Prostate gland (tissue), 2 donors: Measurements from ENCODE around the gene TBC1D5. TPM values are rescaled to one million over a fixed set of nuclear protein-coding genes. Genes with fewer than 3 reads are reported as not detected.

Experiments used
- DNase-seq: peaks from one replicate; pipeline ENCODE4 v3.0.0-alpha.2; 2019; ENCODE audit warnings: low spot score
- H3K27ac ChIP-seq, 2 donors: fragments of 200-600 bp; sonication (generic); 2 replicates each; pipeline ENCODE4 v1.5.1; 2017 to 2019
- H3K27me3 ChIP-seq: fragments of 200-600 bp; sonication (generic); replicated peaks from 2 replicates; pipeline ENCODE4 v1.5.1; 2019; ENCODE audit not compliant: insufficient read depth
- H3K36me3 ChIP-seq, 2 donors: fragments of 200-600 bp; sonication (generic); 1 replicate in 1 of 2; 2 replicates in 1 of 2; pipeline versions ENCODE4 v1.5.1 to v1.8.1; 2017 to 2019
- H3K4me1 ChIP-seq: fragments of 200-600 bp; sonication (generic); replicated peaks from 2 replicates; pipeline ENCODE4 v1.5.1; 2019
- H3K4me3 ChIP-seq, 2 donors: fragments of 200-600 bp; sonication (generic); 2 replicates each; pipeline ENCODE4 v1.5.1; 2017 to 2019
- H3K9me3 ChIP-seq: fragments of 200-600 bp; sonication (generic); 2 replicates; pipeline ENCODE4 v1.5.1; 2017
- CTCF ChIP-seq, 4 experiments: fragments of 200-600 bp in 2 of 4; fragments of 450-650 bp in 2 of 4; sonication (generic) in 2 of 4; IDR thresholded peaks; 1 replicate in 3 of 4; 2 replicates in 1 of 4; pipeline ENCODE4 v1.5.1; 2016 to 2019; ENCODE audit warnings: antibody characterized with exemption in 4 of 4, mild to moderate bottlenecking in 2 of 4, moderate library complexity in 2 of 4
- POLR2A ChIP-seq: fragments of 450-650 bp; IDR thresholded peaks from one replicate; pipeline ENCODE4 v1.6.1; 2016; ENCODE audit warnings: antibody characterized with exemption, mild to moderate bottlenecking
- POLR2AphosphoS5 ChIP-seq: sonication (generic); formaldehyde crosslinking; IDR thresholded peaks from one replicate; pipeline ENCODE4 v1.6.1; 2017; ENCODE audit warnings: antibody characterized with exemption
- WGBS: methylation state at CpG from one replicate; pipeline ENCODE4 v1.1.5; 2018; 5-methylcytosine and 5-hydroxymethylcytosine counted together
- intact Hi-C: fragments of 100-400 bp; cut with DNase I; formaldehyde crosslinking; loops from one replicate; pipeline ENCODE4 v1.14.2; 2022
- total RNA-seq, 2 donors: library from RNA; depleted of rRNA; stranded (reverse); fragments of >200 nt; gene quantifications; one replicate each; pipeline ENCODE4 v1.1.0, GENCODE V29; 2016

The TBC1D5 gene
- total RNA-seq, 2 donors from 2014 or later, result 64.8 to 99.2 TPM

GRCh38 chr3:17518189-17519059 lies 224.0 kb downstream of the TBC1D5 start:
- H3K36me3 ChIP-seq, result no peaks in the 10 kb centered on the region
- no peaks in the 10 kb centered on the region for H3K9me3 ChIP-seq
- WGBS, result 87% methylated on average over 13 of the region's 13 CpGs
- H3K4me1 ChIP-seq, result no peaks in the 10 kb centered on the region
- H3K4me3 ChIP-seq, result no peak overlapping the region
- no peak for TF ChIP-seq POLR2A
- TF ChIP-seq CTCF (IDR thresholded peaks at IDR 0.05), result no peak
- no peak for TF ChIP-seq POLR2AphosphoS5
- H3K27me3 ChIP-seq, result no peaks in the 10 kb centered on the region
- no peak overlapping the region for H3K27ac ChIP-seq
- no peak for DNase-seq
- intact Hi-C loops, result no loop called here

GRCh38 chr3:17515445-17516234 lies 226.8 kb downstream of the TBC1D5 start:
- no peaks in the 10 kb centered on the region for H3K27me3 ChIP-seq
- TF ChIP-seq POLR2AphosphoS5 (no peak), CTCF (IDR thresholded peaks at IDR 0.05) (no peak), POLR2A (no peak)
- no peak for DNase-seq
- H3K4me1 ChIP-seq, result no peaks in the 10 kb centered on the region
- intact Hi-C loops, result no loop called here
- H3K4me3 ChIP-seq, result no peak overlapping the region
- H3K9me3 ChIP-seq, result no peaks in the 10 kb centered on the region
- no peak overlapping the region for H3K27ac ChIP-seq
- WGBS, result 64% methylated on average over 4 of the region's 4 CpGs
- H3K36me3 ChIP-seq, result no peaks in the 10 kb centered on the region

GRCh38 chr3:17514597-17514996 lies 227.8 kb downstream of the TBC1D5 start:
- intact Hi-C loops, result no loop called here
- Histone ChIP-seq H3K9me3 (no peaks in the 10 kb centered on the region), H3K27me3 (no peaks in the 10 kb centered on the region), H3K4me1 (no peaks in the 10 kb centered on the region), H3K36me3 (no peaks in the 10 kb centered on the region), H3K27ac (no peak overlapping the region), H3K4me3 (no peak overlapping the region)
- TF ChIP-seq POLR2A (no peak), CTCF (IDR thresholded peaks at IDR 0.05) (no peak), POLR2AphosphoS5 (no peak)
- DNase-seq, result no peak

GRCh38 chr3:17510265-17510664 lies 232.2 kb downstream of the TBC1D5 start:
- no peaks in the 10 kb centered on the region for H3K4me1 ChIP-seq
- no peaks in the 10 kb centered on the region for H3K36me3 ChIP-seq
- 73% methylated on average over 4 of the region's 4 CpGs for WGBS
- intact Hi-C loops, result no loop called here
- H3K27ac ChIP-seq, result no peak overlapping the region
- no peak overlapping the region for H3K4me3 ChIP-seq
- no peaks in the 10 kb centered on the region for H3K27me3 ChIP-seq
- TF ChIP-seq CTCF (IDR thresholded peaks at IDR 0.05) (no peak), POLR2A (no peak), POLR2AphosphoS5 (no peak)
- no peak for DNase-seq
- no peaks in the 10 kb centered on the region for H3K9me3 ChIP-seq
